BE2C (cell line): ENCODE measurements around the gene PEPD.

Source experiments
- DNase-seq: peaks from one replicate; pipeline ENCODE4 v3.0.0-alpha.2; 2020
- H3K27me3 ChIP-seq: fragments of 250-450 bp; sonication (Bioruptor Pico); 2 replicates; pipeline ENCODE4 v1.5.1; 2020; ENCODE audit warnings: mild to moderate bottlenecking
- H3K36me3 ChIP-seq: fragments of 250-450 bp; sonication (Bioruptor Pico); 2 replicates; pipeline ENCODE4 v1.5.1; 2020; ENCODE audit warnings: mild to moderate bottlenecking
- H3K4me1 ChIP-seq: fragments of 250-450 bp; sonication (Bioruptor Pico); 2 replicates; pipeline ENCODE4 v1.5.1; 2020
- H3K4me3 ChIP-seq: 2 replicates; pipeline ENCODE4 v1.5.1; 2011; ENCODE audit warnings: low read depth, low read length
- H3K9me3 ChIP-seq: fragments of 250-450 bp; sonication (Bioruptor Pico); 2 replicates; pipeline ENCODE4 v1.5.1; 2020
- CTCF ChIP-seq: IDR thresholded peaks from 2 replicates; pipeline ENCODE4 v1.5.1; 2012; ENCODE audit warnings: mild to moderate bottlenecking, low read depth, low read length

The PEPD gene

GRCh38 chr19:33501693-33502356 lies 19.8 kb downstream of the PEPD start:
- H3K9me3 ChIP-seq, result no peaks in the 10 kb centered on the region
- peaks cover 37% of the 10 kb centered on the region for H3K4me1 ChIP-seq
- H3K36me3 ChIP-seq, result peaks cover 16% of the 10 kb centered on the region
- no peak overlapping the region for H3K4me3 ChIP-seq
- no peak for TF ChIP-seq CTCF
- no peak for DNase-seq
- H3K27me3 ChIP-seq, result no peaks in the 10 kb centered on the region

GRCh38 chr19:33500991-33501390 lies 20.6 kb downstream of the PEPD start:
- TF ChIP-seq CTCF, result no peak
- Histone ChIP-seq H3K27me3 (no peaks in the 10 kb centered on the region), H3K36me3 (peaks cover 19% of the 10 kb centered on the region), H3K4me1 (peaks cover 39% of the 10 kb centered on the region), H3K4me3 (no peak overlapping the region), H3K9me3 (no peaks in the 10 kb centered on the region)
- DNase-seq, result no peak

GRCh38 chr19:33500586-33500985 lies 21.0 kb downstream of the PEPD start:
- Histone ChIP-seq H3K4me1 (peaks cover 40% of the 10 kb centered on the region), H3K36me3 (peaks cover 19% of the 10 kb centered on the region), H3K9me3 (no peaks in the 10 kb centered on the region), H3K27me3 (no peaks in the 10 kb centered on the region), H3K4me3 (no peak overlapping the region)
- DNase-seq, result no peak
- TF ChIP-seq CTCF, result no peak

GRCh38 chr19:33499671-33500506 lies 21.7 kb downstream of the PEPD start:
- H3K4me3 ChIP-seq, result no peak overlapping the region
- no peaks in the 10 kb centered on the region for H3K27me3 ChIP-seq
- H3K9me3 ChIP-seq, result no peaks in the 10 kb centered on the region
- H3K4me1 ChIP-seq, result peaks cover 34% of the 10 kb centered on the region
- peaks cover 19% of the 10 kb centered on the region for H3K36me3 ChIP-seq
- no peak for TF ChIP-seq CTCF
- no peak for DNase-seq

GRCh38 chr19:33499248-33499647 lies 22.3 kb downstream of the PEPD start:
- Histone ChIP-seq H3K4me3 (no peak overlapping the region), H3K27me3 (no peaks in the 10 kb centered on the region), H3K9me3 (no peaks in the 10 kb centered on the region), H3K4me1 (peaks cover 32% of the 10 kb centered on the region), H3K36me3 (peaks cover 19% of the 10 kb centered on the region)
- TF ChIP-seq CTCF, result no peak
- no peak for DNase-seq
